K562 (cell line): Measurements from ENCODE around the gene SLC25A21.

Experiments
- EP300 ChIP-seq: IDR thresholded peaks from 2 replicates; pipeline ENCODE4 v1.6.1; 2012; ENCODE audit warnings: low read length, improper control_type of control experiment
- EZH2 ChIP-seq: IDR thresholded peaks from 2 replicates; pipeline ENCODE4 v1.6.1; 2012; ENCODE audit warnings: low read depth, mild to moderate bottlenecking, inconsistent platforms, low read length, borderline replicate concordance
- GATA2 ChIP-seq: sonication (generic); formaldehyde crosslinking; IDR thresholded peaks from 2 replicates; pipeline ENCODE4 v1.4.0; 2020; ENCODE audit warnings: mild to moderate bottlenecking, missing genetic modification reagents
- HMG20A ChIP-seq: fragments of 450-650 bp; formaldehyde crosslinking; conservative IDR thresholded peaks from 2 replicates; pipeline ENCODE4 v1.4.0; 2020; ENCODE audit warnings: mild to moderate bottlenecking, mixed read lengths
- KDM1A ChIP-seq, 2 experiments: fragments of 450-650 bp; IDR thresholded peaks; 2 replicates each; pipeline ENCODE4 v1.6.1; 2016; ENCODE audit warnings: mild to moderate bottlenecking in 2 of 2
- L3MBTL2 ChIP-seq: fragments of 450-650 bp; IDR thresholded peaks from 2 replicates; pipeline ENCODE4 v1.6.1; 2016; ENCODE audit warnings: mild to moderate bottlenecking, moderate library complexity
- MTF1 ChIP-seq: fragments of 250-450 bp; sonication (Bioruptor Pico); IDR thresholded peaks from 2 replicates; pipeline ENCODE4 v1.9.0; 2021; ENCODE audit warnings: moderate library complexity, mild to moderate bottlenecking, inconsistent platforms, borderline replicate concordance
- MXI1 ChIP-seq: IDR thresholded peaks from 2 replicates; pipeline ENCODE4 v1.6.1; 2011; ENCODE audit warnings: low read depth, mild to moderate bottlenecking, improper control_type of control experiment, low read length
- POLR2AphosphoS5 ChIP-seq: IDR thresholded peaks from 2 replicates; pipeline ENCODE4 v1.6.1; 2011; ENCODE audit warnings: mild to moderate bottlenecking, low read depth, low read length, moderate library complexity; ENCODE audit not compliant: control insufficient read depth, insufficient read depth
- REST ChIP-seq, 2 experiments: fragments of 450-650 bp; formaldehyde crosslinking in 1 of 2; IDR thresholded peaks; 2 replicates each; pipeline versions ENCODE4 v1.4.0 to v1.6.1; 2014 to 2020; ENCODE audit warnings: mild to moderate bottlenecking in 2 of 2, borderline replicate concordance in 1 of 2, low read depth in 1 of 2
- SIN3B ChIP-seq: fragments of 450-650 bp; IDR thresholded peaks from 2 replicates; pipeline ENCODE4 v1.6.1; 2017; ENCODE audit warnings: low read depth, mild to moderate bottlenecking, moderate library complexity
- SP2 ChIP-seq: IDR thresholded peaks from 2 replicates; pipeline ENCODE4 v1.6.1; 2011; ENCODE audit warnings: mild to moderate bottlenecking, low read depth, low read length, moderate library complexity; ENCODE audit not compliant: poor library complexity, severe bottlenecking; ENCODE audit errors: extremely low read depth
- TAF7 ChIP-seq: fragments of 450-650 bp; IDR thresholded peaks from 2 replicates; pipeline ENCODE4 v1.6.1; 2016; ENCODE audit warnings: missing genetic modification characterization, missing compliant biosample characterization
- TRIM28 ChIP-seq: fragments of 450-650 bp; IDR thresholded peaks from 2 replicates; pipeline ENCODE4 v1.6.1; 2017

- no peak for TF ChIP-seq SP2
- TF ChIP-seq SIN3B = no peak
- TF ChIP-seq MTF1 = no peak
- TF ChIP-seq HMG20A (CRISPR knock-in tag) = no peak
- TF ChIP-seq TRIM28 = no peak
- TF ChIP-seq GATA2 (CRISPR knock-in tag) = no peak
- TF ChIP-seq POLR2AphosphoS5 = no peak
- TF ChIP-seq L3MBTL2 = peak; percentile 63
- peak; percentile 57; the same call in 1 of the 2 replicates for TF ChIP-seq REST (IDR thresholded peaks at IDR 0.05; ENCODE audit: borderline replicate concordance)
- TF ChIP-seq REST (CRISPR knock-in tag; IDR thresholded peaks at IDR 0.05; ENCODE audit: low read depth) = no peak
- TF ChIP-seq EP300 = no peak
- no peak for TF ChIP-seq TAF7
- no peak for TF ChIP-seq KDM1A (IDR thresholded peaks at IDR 0.05)
- TF ChIP-seq MXI1 = no peak
- TF ChIP-seq EZH2 = no peak
These were observed 524.3 kb downstream of the SLC25A21 start for GRCh38 chr14:36647824-36648753.
